Thyroid gland (tissue), 4 donors: Measurements from ENCODE around the gene DPF3.

Experiments
- POLR2A ChIP-seq, 2 donors: fragments of 450-650 bp; IDR thresholded peaks; one replicate each; pipeline ENCODE4 v1.6.1; 2017; ENCODE audit warnings: antibody characterized with exemption in 2 of 2, mild to moderate bottlenecking in 2 of 2, moderate library complexity in 1 of 2
- TF ChIP-seq, protein P1 (sequence below), 6 experiments: fragments of 200-600 bp in 3 of 6; fragments of 450-650 bp in 3 of 6; sonication (generic) in 3 of 6; IDR thresholded peaks; one replicate each; pipeline ENCODE4 v1.5.1; 2016 to 2019; ENCODE audit warnings: antibody characterized with exemption in 6 of 6, mild to moderate bottlenecking in 2 of 6, inconsistent platforms in 1 of 6, moderate library complexity in 1 of 6

DNA sequence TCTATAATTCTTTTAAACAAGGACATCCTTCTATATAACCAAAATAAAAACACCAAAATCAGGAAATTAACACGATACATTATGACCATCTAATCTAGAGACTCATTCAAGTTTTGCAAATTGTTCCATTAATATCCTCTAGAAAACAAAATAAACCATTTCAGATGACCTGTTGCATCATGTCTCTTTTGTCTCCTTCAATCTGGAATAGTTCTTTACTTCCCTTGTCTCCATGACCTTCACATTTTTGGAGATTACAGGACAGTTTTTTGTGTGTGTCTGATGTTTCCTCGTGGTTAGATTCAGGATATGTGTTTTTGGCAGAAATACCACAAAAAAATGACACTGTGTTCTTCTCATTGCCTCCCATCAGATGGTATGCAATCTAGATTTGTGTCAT is 19.9 kb upstream of the DPF3 start:
- TF ChIP-seq, protein P1, sequence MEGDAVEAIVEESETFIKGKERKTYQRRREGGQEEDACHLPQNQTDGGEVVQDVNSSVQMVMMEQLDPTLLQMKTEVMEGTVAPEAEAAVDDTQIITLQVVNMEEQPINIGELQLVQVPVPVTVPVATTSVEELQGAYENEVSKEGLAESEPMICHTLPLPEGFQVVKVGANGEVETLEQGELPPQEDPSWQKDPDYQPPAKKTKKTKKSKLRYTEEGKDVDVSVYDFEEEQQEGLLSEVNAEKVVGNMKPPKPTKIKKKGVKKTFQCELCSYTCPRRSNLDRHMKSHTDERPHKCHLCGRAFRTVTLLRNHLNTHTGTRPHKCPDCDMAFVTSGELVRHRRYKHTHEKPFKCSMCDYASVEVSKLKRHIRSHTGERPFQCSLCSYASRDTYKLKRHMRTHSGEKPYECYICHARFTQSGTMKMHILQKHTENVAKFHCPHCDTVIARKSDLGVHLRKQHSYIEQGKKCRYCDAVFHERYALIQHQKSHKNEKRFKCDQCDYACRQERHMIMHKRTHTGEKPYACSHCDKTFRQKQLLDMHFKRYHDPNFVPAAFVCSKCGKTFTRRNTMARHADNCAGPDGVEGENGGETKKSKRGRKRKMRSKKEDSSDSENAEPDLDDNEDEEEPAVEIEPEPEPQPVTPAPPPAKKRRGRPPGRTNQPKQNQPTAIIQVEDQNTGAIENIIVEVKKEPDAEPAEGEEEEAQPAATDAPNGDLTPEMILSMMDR (IDR thresholded peaks at IDR 0.05), result no peak
- no peak for TF ChIP-seq POLR2A (IDR thresholded peaks at IDR 0.05)
